BE2C (cell line): ENCODE measurements around the gene IRF9.

Experiments used
- DNase-seq: peaks from one replicate; pipeline ENCODE4 v3.0.0-alpha.2; 2020
- H3K27me3 ChIP-seq: fragments of 250-450 bp; sonication (Bioruptor Pico); 2 replicates; pipeline ENCODE4 v1.5.1; 2020; ENCODE audit warnings: mild to moderate bottlenecking
- H3K36me3 ChIP-seq: fragments of 250-450 bp; sonication (Bioruptor Pico); 2 replicates; pipeline ENCODE4 v1.5.1; 2020; ENCODE audit warnings: mild to moderate bottlenecking
- H3K4me1 ChIP-seq: fragments of 250-450 bp; sonication (Bioruptor Pico); 2 replicates; pipeline ENCODE4 v1.5.1; 2020
- H3K4me3 ChIP-seq: 2 replicates; pipeline ENCODE4 v1.5.1; 2011; ENCODE audit warnings: low read depth, low read length
- H3K9me3 ChIP-seq: fragments of 250-450 bp; sonication (Bioruptor Pico); 2 replicates; pipeline ENCODE4 v1.5.1; 2020
- CTCF ChIP-seq: IDR thresholded peaks from 2 replicates; pipeline ENCODE4 v1.5.1; 2012; ENCODE audit warnings: mild to moderate bottlenecking, low read depth, low read length

Gene IRF9

DNA sequence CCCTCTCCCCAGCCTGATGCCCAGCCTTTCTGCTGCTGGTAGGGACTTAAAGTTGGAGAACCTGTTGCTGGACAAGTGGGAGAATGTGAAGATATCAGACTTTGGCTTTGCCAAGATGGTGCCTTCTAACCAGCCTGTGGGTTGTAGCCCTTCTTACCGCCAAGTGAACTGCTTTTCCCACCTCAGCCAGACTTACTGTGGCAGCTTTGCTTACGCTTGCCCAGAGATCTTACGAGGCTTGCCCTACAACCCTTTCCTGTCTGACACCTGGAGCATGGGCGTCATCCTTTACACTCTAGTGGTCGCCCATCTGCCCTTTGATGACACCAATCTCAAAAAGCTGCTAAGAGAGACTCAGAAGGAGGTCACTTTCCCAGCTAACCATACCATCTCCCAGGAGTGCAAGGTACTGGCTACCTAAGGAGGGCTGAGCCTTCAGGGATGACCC is 46.1 kb downstream of the IRF9 start:
- no peaks in the 10 kb centered on the region for H3K4me1 ChIP-seq
- TF ChIP-seq CTCF, result no peak
- no peaks in the 10 kb centered on the region for H3K9me3 ChIP-seq
- no peak for DNase-seq
- no peaks in the 10 kb centered on the region for H3K27me3 ChIP-seq
- no peak overlapping the region for H3K4me3 ChIP-seq
- peaks cover 6% of the 10 kb centered on the region for H3K36me3 ChIP-seq

GRCh38 chr14:24207625-24208024 is 46.6 kb downstream of the IRF9 start:
- no peak for TF ChIP-seq CTCF
- Histone ChIP-seq H3K4me1 (no peaks in the 10 kb centered on the region), H3K36me3 (peaks cover 6% of the 10 kb centered on the region), H3K9me3 (no peaks in the 10 kb centered on the region), H3K4me3 (no peak overlapping the region), H3K27me3 (no peaks in the 10 kb centered on the region)
- DNase-seq, result no peak

GRCh38 chr14:24211311-24211710 is 50.2 kb downstream of the IRF9 start:
- no peak for DNase-seq
- H3K36me3 ChIP-seq, result peaks cover 6% of the 10 kb centered on the region
- H3K9me3 ChIP-seq, result no peaks in the 10 kb centered on the region
- TF ChIP-seq CTCF, result no peak
- no peaks in the 10 kb centered on the region for H3K4me1 ChIP-seq
- no peaks in the 10 kb centered on the region for H3K27me3 ChIP-seq
- no peak overlapping the region for H3K4me3 ChIP-seq

DNA sequence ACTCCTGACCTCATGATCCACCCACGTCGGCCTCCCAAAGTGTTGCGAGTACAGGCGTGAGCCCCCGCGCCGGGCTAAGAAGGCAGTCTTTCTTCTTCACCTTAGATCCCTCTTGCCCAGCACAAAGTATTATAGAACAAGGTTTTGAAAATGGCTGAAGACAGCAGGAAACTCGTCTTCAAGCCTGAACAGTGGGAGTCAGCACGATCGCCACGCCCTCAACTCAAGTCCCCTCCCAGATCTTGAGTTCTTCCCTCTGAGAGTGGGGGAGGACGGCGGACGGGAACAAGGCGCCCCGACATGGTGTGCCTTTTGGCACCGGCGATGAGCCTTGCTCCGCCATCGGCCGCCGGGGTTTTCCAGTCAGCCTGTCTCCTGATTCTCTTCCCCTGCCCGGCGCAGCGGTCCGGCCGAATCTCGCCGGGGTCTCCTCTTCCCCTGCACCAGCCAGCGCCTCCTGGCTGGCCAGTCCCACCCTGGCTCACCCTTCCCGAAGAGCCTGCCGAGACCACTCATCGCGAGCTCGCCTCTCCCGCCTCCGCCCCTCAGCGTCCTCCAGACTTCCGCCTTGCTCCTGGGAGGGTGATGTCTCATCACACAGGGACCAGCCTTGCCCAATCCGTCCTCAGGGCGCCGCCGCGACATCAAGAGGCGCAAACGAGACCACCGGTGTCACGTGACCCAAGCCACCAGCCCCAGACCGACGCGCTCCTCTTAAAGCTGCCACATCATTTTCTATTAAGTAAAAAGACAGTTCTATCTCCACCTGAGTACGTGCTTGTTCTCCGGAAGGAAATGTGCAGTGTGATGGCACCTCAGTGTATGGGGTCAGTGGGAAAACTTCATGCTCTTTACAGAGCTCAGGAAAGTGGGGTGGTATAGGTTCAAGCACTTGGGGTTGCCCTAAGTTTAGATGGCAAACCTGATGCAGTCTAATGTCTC is 52.1 kb downstream of the IRF9 start, which contains the start of gene CHMP4A:
Gene CHMP4A, minus strand, starts transcription at position 565 of the 942 bp plus-strand sequence. Its CDS starts 49 bp downstream, at position 516.
- DNase-seq, result peak; percentile 99
- TF ChIP-seq CTCF, result peak; percentile 34
- H3K27me3 ChIP-seq, result no peaks in the 10 kb centered on the region
- no peaks in the 10 kb centered on the region for H3K9me3 ChIP-seq
- H3K4me1 ChIP-seq, result no peaks in the 10 kb centered on the region
- H3K4me3 ChIP-seq, result peak within 1 kb of the TSS; percentile 83
- H3K36me3 ChIP-seq, result peaks cover 7% of the 10 kb centered on the region; the same call in 1 of the 2 replicates

DNA sequence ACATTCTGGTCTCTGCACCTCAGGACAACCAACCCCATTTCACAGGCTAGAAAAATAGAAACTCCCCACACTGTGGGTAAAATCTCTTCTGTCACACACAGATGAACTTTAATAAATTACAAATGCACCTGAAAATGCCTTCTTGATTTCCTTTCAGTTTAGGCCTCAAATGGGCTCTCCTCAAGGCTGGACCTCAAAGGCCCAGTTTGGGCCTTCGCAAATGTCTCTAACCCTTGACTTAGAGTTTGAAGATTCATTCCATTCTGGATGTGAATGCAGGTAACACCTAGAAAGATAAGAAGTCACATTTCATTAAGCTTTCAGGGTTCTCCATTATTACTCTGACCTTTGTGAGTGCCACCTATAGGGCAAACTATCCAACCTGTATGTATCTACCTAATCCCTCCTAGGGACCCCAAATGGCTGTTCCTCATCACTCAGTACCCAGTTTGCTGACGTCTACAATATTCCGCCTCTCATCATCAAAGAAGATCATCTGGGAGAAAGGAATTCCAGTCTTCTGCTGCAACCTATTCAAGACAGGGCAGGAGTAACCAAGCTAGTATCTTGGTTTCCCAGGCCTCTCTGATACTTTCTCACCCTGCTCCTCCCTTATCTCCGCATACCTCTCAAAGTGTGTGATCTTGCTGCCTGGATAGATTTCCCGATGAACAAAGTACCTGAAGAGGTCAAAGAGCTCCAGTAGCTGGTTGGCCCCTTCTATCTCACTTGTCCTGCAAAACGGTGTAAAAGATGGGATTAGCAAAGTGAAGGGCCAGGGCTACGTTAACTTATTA is 53.0 kb downstream of the IRF9 start:
- TF ChIP-seq CTCF, result no peak
- Histone ChIP-seq H3K4me3 (peak overlapping the region; percentile 83), H3K4me1 (no peaks in the 10 kb centered on the region), H3K27me3 (no peaks in the 10 kb centered on the region), H3K9me3 (no peaks in the 10 kb centered on the region), H3K36me3 (peaks cover 7% of the 10 kb centered on the region; the same call in 1 of the 2 replicates)
- DNase-seq, result no peak
